ENCODE measurements around the gene SLC30A1. TPM values are rescaled to one million over a fixed set of nuclear protein-coding genes. Genes with fewer than 3 reads are reported as not detected.

Gene SLC30A1
- total and polyA plus RNA-seq, 2 of the 13 experiments (the other 11 are each of a cell fraction or from before 2014, with no cell fraction given): 5.9 to 24.4 TPM

DNA sequence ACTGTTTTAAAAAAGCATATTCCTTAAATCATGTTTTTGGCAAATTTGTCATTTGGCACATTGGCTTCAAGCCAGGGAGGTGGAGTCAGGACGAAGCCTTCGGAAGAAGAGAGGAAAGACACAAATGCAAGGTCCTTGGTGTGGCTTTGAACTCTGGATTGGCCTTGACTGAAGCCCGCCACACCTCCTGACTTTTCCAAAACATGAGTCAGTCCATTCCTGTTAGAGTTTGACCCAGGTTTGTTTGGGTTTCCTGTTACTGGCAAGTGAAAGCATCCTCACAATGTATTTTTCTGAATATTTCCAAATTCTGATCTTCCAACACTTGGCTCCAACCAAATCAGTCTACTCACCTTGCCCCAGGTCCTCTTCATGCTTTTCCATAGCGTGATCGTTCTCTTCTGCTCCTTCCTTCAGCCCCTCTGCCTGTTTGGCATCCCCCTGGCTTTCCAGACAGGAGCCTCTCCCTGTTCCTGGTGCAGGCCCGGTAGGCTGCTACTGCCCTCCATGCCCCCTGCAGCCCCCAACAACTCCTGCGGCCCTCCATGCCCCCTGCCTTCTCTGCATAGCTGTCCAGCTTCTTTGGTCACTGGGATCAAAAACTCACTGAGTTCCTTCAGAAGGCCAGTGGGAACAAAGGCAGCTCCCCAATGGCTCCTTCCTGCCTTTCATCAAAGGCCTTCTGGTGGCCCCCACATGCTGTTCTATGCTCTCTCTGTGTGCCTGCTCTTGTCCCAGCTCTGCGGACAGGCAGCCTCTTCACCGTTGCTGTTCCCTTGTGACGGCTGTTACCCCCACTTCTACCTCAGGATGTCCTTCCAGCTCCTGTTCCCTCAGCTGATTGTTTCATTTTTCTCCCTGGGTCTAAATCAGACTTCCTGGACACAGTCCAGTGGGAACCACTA lies 30.4 kb upstream of the SLC30A1 start:
- in situ Hi-C loops (cut with HindIII; ENCODE audit: extremely low pct_ligation_motif_present, low pct_unique_long_range_greater_than_20kb): no loop called here
- no TSS peak for BruUV-seq (replicated peaks)
- H3K9me3 ChIP-seq (ENCODE audit: low read length): no peaks in the 10 kb centered on the region
- H3K27me3 ChIP-seq (ENCODE audit: control insufficient read depth in 1 of 2, insufficient read depth in 2 of 2, low read length in 2 of 2): no peaks in the 10 kb centered on the region
- no peaks in the 10 kb centered on the region for H4K20me1 ChIP-seq (ENCODE audit: insufficient read depth, low read length)
- ATAC-seq (peak; percentile 65), FAIRE-seq (peak; percentile 93), DNase-seq (ENCODE audit: low spot score) (peak; percentile 94)
- POLR2A ChIA-PET: interaction anchor here (1.0 to 10.6 kb wide), 8 partner anchors 10 to 349 kb away, joined by 3 to 100 read pairs (median 6); partner anchors contain the start of gene SLC30A1
- no peaks in the 10 kb centered on the region for H3K36me3 ChIP-seq (replicated peaks in 1 of 2; ENCODE audit: control insufficient read depth in 1 of 2, insufficient read depth in 2 of 2, low read length in 2 of 2)
- H2AFZ ChIP-seq (ENCODE audit: low read length): peak overlapping the region; percentile 29
- 4% methylated on average over 10 of the region's 10 CpGs for WGBS (ENCODE audit: low lambda C conversion rate)
- H3K9ac ChIP-seq (ENCODE audit: insufficient read depth, low read depth, low read length): peak overlapping the region; percentile 42
- H3K4me3 ChIP-seq (replicated peaks in 1 of 3; ENCODE audit: insufficient read depth in 1 of 3, low read depth in 2 of 3, low read length in 3 of 3): peak overlapping the region; percentile 14 to 63 (median 56)
- peaks cover 93% of the 10 kb centered on the region for H3K4me1 ChIP-seq (ENCODE audit: insufficient read depth, low read length)
- intact Hi-C loops (cut with micrococcal nuclease; ENCODE audit: unreplicated experiment): no loop called here
- H3K79me2 ChIP-seq (ENCODE audit: insufficient read depth, low read length): peaks cover 20% of the 10 kb centered on the region
- CTCF ChIA-PET (ENCODE audit: low intra/inter-chr PET ratio, low total read pairs): interaction anchor here (1.1 kb wide), 1 partner anchor 30 kb away, joined by 4 read pairs; the partner anchor contains the start of gene SLC30A1
- H3K27ac ChIP-seq (ENCODE audit: extremely low read length, insufficient read depth, low read length): peak overlapping the region; percentile 49
- H3K4me2 ChIP-seq (ENCODE audit: low read depth, low read length): peak overlapping the region; percentile 80
- TF ChIP-seq SKI (IDR thresholded peaks at IDR 0.05; ENCODE audit: partially characterized antibody) (peak; percentile 96), KDM5B (CRISPR knock-in tag; IDR thresholded peaks at IDR 0.05; ENCODE audit: borderline replicate concordance) (0 out of 2 replicates have a peak, but pooled peaks have one; percentile 29), ZFP41 (CRISPR knock-in tag; IDR thresholded peaks at IDR 0.05; ENCODE audit: borderline replicate concordance) (0 out of 2 replicates have a peak, but pooled peaks have one; percentile 26), TBP (CRISPR knock-in tag; IDR thresholded peaks at IDR 0.05) (no peak), ZNF317 (CRISPR knock-in tag; IDR thresholded peaks at IDR 0.05) (no peak), MTA1 (CRISPR knock-in tag; IDR thresholded peaks at IDR 0.05; ENCODE audit: borderline replicate concordance) (0 out of 2 replicates have a peak, but pooled peaks have one; percentile 49), FOXK2 (IDR thresholded peaks at IDR 0.05) (peak; percentile 64), STAG1 (CRISPR knock-in tag; IDR thresholded peaks at IDR 0.05) (0 out of 2 replicates have a peak, but pooled peaks have one; percentile 19), ZNF883 (CRISPR knock-in tag; IDR thresholded peaks at IDR 0.05; ENCODE audit: not compliant biosample characterization) (peak; percentile 45), NCOR1 (IDR thresholded peaks at IDR 0.05; ENCODE audit: borderline replicate concordance, low read length) (peak; percentile 79; the same call in 1 of the 2 replicates), ZNF329 (CRISPR knock-in tag; IDR thresholded peaks at IDR 0.05; ENCODE audit: low read depth) (no peak), SIX1 (CRISPR knock-in tag; IDR thresholded peaks at IDR 0.05; ENCODE audit: borderline replicate concordance) (peak; percentile 67; the same call in 1 of the 2 replicates), SP5 (CRISPR knock-in tag; IDR thresholded peaks at IDR 0.05; ENCODE audit: borderline replicate concordance, low read depth) (peak; percentile 97)
- TF ChIP-seq, protein P1, sequence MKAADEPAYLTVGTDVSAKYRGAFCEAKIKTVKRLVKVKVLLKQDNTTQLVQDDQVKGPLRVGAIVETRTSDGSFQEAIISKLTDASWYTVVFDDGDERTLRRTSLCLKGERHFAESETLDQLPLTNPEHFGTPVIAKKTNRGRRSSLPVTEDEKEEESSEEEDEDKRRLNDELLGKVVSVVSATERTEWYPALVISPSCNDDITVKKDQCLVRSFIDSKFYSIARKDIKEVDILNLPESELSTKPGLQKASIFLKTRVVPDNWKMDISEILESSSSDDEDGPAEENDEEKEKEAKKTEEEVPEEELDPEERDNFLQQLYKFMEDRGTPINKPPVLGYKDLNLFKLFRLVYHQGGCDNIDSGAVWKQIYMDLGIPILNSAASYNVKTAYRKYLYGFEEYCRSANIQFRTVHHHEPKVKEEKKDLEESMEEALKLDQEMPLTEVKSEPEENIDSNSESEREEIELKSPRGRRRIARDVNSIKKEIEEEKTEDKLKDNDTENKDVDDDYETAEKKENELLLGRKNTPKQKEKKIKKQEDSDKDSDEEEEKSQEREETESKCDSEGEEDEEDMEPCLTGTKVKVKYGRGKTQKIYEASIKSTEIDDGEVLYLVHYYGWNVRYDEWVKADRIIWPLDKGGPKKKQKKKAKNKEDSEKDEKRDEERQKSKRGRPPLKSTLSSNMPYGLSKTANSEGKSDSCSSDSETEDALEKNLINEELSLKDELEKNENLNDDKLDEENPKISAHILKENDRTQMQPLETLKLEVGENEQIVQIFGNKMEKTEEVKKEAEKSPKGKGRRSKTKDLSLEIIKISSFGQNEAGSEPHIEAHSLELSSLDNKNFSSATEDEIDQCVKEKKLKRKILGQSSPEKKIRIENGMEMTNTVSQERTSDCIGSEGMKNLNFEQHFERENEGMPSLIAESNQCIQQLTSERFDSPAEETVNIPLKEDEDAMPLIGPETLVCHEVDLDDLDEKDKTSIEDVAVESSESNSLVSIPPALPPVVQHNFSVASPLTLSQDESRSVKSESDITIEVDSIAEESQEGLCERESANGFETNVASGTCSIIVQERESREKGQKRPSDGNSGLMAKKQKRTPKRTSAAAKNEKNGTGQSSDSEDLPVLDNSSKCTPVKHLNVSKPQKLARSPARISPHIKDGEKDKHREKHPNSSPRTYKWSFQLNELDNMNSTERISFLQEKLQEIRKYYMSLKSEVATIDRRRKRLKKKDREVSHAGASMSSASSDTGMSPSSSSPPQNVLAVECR (CRISPR knock-in tag; IDR thresholded peaks at IDR 0.05; ENCODE audit: borderline replicate concordance): peak; percentile 49; the same call in 1 of the 2 replicates
- TF ChIP-seq, protein P2, sequence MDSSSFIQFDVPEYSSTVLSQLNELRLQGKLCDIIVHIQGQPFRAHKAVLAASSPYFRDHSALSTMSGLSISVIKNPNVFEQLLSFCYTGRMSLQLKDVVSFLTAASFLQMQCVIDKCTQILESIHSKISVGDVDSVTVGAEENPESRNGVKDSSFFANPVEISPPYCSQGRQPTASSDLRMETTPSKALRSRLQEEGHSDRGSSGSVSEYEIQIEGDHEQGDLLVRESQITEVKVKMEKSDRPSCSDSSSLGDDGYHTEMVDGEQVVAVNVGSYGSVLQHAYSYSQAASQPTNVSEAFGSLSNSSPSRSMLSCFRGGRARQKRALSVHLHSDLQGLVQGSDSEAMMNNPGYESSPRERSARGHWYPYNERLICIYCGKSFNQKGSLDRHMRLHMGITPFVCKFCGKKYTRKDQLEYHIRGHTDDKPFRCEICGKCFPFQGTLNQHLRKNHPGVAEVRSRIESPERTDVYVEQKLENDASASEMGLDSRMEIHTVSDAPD (CRISPR knock-in tag; IDR thresholded peaks at IDR 0.05): peak; percentile 73
- TF ChIP-seq, protein P3, sequence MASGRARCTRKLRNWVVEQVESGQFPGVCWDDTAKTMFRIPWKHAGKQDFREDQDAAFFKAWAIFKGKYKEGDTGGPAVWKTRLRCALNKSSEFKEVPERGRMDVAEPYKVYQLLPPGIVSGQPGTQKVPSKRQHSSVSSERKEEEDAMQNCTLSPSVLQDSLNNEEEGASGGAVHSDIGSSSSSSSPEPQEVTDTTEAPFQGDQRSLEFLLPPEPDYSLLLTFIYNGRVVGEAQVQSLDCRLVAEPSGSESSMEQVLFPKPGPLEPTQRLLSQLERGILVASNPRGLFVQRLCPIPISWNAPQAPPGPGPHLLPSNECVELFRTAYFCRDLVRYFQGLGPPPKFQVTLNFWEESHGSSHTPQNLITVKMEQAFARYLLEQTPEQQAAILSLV (CRISPR knock-in tag; IDR thresholded peaks at IDR 0.05; ENCODE audit: borderline replicate concordance): 0 out of 2 replicates have a peak, but pooled peaks have one; percentile 12

Measured in HepG2 (cell line).